Endothelial cell (in vitro differentiated cells): Measurements from ENCODE around the gene RPGRIP1L. TPM values are rescaled to one million over a fixed set of nuclear protein-coding genes. Genes with fewer than 3 reads are reported as not detected.

Source experiments
- DNase-seq: peaks from one replicate; pipeline ENCODE4 v3.0.0; 2021; ENCODE audit warnings: low spot score
- H3K27ac Mint-ChIP-seq: one replicate; pipeline ENCODE4 v1.8.0; 2021; ENCODE audit warnings: mixed read lengths, inconsistent platforms; ENCODE audit not compliant: unreplicated experiment
- H3K27me3 Mint-ChIP-seq: one replicate; pipeline ENCODE4 v1.8.0; 2021; ENCODE audit warnings: mild to moderate bottlenecking, moderate library complexity, mixed read lengths, inconsistent platforms; ENCODE audit not compliant: unreplicated experiment
- H3K36me3 Mint-ChIP-seq: one replicate; pipeline ENCODE4 v1.8.0; 2021; ENCODE audit warnings: mild to moderate bottlenecking, low read depth, mixed read lengths, inconsistent platforms; ENCODE audit not compliant: unreplicated experiment
- H3K4me1 Mint-ChIP-seq: one replicate; pipeline ENCODE4 v1.8.0; 2021; ENCODE audit warnings: mild to moderate bottlenecking, mixed read lengths, inconsistent platforms; ENCODE audit not compliant: unreplicated experiment
- H3K4me3 Mint-ChIP-seq: one replicate; pipeline ENCODE4 v1.8.0; 2021; ENCODE audit warnings: mild to moderate bottlenecking, mixed read lengths, inconsistent platforms; ENCODE audit not compliant: unreplicated experiment
- H3K9me3 Mint-ChIP-seq: one replicate; pipeline ENCODE4 v1.8.0; 2021; ENCODE audit warnings: mixed read lengths, inconsistent platforms; ENCODE audit not compliant: unreplicated experiment
- total RNA-seq: library from RNA; stranded (reverse); fragmentation: NEBNext Ultra II Directional; extraction: Animal tissue kit (Norgen Biotek cat#: 25700); gene quantifications from one replicate; pipeline ENCODE4 v1.2.1, GENCODE V29; 2021; ENCODE audit not compliant: unreplicated experiment
- TF ChIP-seq, protein P1 (sequence below): fragments of 200-600 bp; sonication (generic); IDR thresholded peaks from one replicate; pipeline ENCODE4 v1.5.0; 2021; ENCODE audit warnings: antibody characterized with exemption; ENCODE audit not compliant: unreplicated experiment

RPGRIP1L gene
- total RNA-seq, 1 donor from 2014 or later: 9.0 TPM

DNA sequence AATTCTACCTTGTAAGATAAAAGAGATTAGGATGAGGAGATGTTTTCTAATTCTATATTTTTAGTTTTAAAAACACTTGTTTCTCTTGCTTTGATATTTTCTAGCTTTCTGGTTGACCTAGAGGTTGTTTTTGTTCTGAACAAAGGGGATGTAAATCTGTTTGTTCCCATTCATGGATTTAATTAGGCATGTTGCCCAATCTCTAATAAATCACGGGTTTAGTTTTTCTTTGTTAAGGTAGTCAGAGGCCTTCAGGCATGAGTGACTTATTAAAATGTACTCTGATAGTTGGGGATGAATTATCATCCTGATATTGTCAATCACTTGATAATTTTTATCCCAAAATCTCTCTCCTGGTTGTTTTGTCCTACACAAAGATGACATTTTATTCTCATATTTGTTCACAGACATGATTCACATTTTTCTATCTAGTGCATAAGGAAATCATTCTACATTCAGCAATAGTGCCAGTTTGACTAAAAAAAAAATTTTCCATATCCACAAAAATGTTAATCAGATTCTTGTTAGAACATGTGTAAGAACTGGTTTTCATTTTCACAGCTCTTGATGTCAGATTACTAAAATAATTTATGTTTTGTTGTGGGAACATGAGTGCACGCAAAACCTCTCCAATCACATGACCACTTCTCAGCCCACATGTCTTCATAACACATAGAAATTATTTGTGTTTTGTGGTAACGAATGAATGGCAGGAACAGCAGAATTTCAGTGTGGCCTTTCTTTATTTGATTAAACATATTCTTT lies 105.0 kb downstream of the RPGRIP1L start:
- Mint-ChIP-seq H3K36me3 (no peaks in the 10 kb centered on the region), H3K9me3 (no peaks in the 10 kb centered on the region), H3K27ac (no peak overlapping the region), H3K4me3 (no peak overlapping the region), H3K4me1 (no peaks in the 10 kb centered on the region), H3K27me3 (peaks cover 2% of the 10 kb centered on the region)
- TF ChIP-seq, protein P1, sequence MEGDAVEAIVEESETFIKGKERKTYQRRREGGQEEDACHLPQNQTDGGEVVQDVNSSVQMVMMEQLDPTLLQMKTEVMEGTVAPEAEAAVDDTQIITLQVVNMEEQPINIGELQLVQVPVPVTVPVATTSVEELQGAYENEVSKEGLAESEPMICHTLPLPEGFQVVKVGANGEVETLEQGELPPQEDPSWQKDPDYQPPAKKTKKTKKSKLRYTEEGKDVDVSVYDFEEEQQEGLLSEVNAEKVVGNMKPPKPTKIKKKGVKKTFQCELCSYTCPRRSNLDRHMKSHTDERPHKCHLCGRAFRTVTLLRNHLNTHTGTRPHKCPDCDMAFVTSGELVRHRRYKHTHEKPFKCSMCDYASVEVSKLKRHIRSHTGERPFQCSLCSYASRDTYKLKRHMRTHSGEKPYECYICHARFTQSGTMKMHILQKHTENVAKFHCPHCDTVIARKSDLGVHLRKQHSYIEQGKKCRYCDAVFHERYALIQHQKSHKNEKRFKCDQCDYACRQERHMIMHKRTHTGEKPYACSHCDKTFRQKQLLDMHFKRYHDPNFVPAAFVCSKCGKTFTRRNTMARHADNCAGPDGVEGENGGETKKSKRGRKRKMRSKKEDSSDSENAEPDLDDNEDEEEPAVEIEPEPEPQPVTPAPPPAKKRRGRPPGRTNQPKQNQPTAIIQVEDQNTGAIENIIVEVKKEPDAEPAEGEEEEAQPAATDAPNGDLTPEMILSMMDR: no peak
- no peak for DNase-seq

DNA sequence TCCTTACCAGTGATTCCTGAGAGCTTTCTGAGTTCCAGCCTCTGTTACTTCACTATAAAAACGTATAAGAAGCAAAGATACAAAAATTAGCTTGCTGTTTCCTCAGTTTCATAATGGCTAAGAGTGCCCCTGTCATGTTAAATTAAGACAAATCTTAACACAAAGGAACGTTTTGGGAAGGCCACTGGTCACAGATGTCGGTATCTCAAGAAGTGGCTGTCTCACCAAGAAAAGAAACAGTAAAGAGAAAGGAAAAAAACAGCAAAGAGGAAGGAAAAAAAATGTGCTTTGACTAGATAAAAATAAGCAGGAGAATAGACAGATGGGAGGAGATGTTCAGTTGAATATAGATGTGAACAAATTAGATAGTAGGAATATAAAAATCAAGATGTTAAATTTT lies 105.9 kb downstream of the RPGRIP1L start:
- no peaks in the 10 kb centered on the region for H3K9me3 Mint-ChIP-seq
- TF ChIP-seq, protein P1: no peak

DNA sequence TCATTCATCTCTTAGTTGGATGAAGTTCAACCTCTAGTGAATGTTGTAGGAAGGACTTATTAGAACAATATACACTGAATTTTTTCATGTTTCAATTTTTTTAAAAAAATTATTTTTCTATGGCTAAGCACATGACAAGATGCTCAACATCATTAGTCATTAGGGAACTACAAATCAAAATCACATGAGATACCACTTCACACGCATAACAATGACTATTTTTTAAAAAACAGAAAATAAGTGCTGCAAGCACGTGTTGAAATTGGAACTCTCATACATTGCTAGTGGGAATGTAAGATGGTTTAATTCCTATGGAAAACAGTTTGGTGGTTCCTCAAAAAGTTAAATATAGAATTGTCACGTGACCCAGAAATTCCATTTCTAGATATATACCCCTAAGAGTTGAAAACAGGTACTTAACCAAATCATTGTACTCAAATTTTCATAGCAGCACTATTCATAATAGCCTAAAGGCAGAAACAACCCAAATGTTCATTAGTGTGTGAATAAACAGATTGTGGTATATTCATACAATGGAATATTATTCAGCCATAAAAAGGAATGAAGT lies 115.5 kb downstream of the RPGRIP1L start:
- Mint-ChIP-seq H3K4me1 (no peaks in the 10 kb centered on the region), H3K4me3 (no peak overlapping the region), H3K9me3 (no peaks in the 10 kb centered on the region), H3K36me3 (no peaks in the 10 kb centered on the region), H3K27ac (no peak overlapping the region), H3K27me3 (no peaks in the 10 kb centered on the region)
- DNase-seq: no peak
- TF ChIP-seq, protein P1: no peak

More for the DNA sequence above, 105.9 kb downstream of the RPGRIP1L start:
- Mint-ChIP-seq H3K27ac (no peak overlapping the region), H3K36me3 (no peaks in the 10 kb centered on the region), H3K27me3 (no peaks in the 10 kb centered on the region), H3K4me1 (no peaks in the 10 kb centered on the region), H3K4me3 (no peak overlapping the region)
- no peak for DNase-seq

DNA sequence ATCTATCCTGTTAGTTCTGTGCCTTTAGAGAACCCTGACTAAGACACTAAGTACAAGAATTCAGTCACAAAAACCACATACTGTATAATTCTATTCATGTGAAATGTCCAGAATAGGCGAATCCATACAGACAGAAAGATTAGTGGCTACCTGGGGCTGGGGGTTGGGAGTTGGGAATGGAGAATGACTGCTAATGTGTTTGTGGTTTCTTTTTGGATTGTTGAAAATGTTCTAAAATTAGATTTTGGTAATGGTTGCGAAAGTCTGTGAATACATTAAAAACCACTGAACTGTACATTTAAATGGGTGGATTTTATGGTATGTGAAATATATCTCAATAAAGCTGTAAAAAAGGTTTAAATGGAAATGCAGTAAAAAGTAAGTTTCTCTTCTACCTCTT lies 120.3 kb downstream of the RPGRIP1L start:
- no peak for DNase-seq
- TF ChIP-seq, protein P1: no peak
- H3K9me3 Mint-ChIP-seq: no peaks in the 10 kb centered on the region
- H3K4me1 Mint-ChIP-seq: no peaks in the 10 kb centered on the region
- H3K36me3 Mint-ChIP-seq: no peaks in the 10 kb centered on the region
- H3K4me3 Mint-ChIP-seq: no peak overlapping the region
- no peaks in the 10 kb centered on the region for H3K27me3 Mint-ChIP-seq
- H3K27ac Mint-ChIP-seq: no peak overlapping the region

DNA sequence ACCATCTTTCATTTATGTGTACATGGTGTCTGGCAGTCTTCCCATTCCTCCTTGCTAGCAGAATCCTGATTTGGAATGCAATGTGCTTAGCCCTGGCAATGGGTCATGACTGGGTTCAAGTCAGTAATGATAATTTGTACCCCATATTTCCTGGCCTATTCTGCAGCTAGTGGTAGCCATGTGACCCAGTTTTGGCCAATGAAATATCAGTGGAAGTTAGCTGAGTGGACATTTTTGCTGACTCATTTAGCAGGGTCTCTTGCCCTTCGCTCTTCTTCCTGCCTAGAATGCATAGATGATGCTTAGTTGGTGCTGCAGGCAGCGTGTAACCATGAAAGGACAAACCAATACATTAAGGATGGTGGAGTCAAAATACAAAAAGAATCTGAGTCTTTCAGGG lies 121.9 kb downstream of the RPGRIP1L start:
- no peaks in the 10 kb centered on the region for H3K27me3 Mint-ChIP-seq
- TF ChIP-seq, protein P1: no peak
- no peaks in the 10 kb centered on the region for H3K36me3 Mint-ChIP-seq
- DNase-seq: no peak
- H3K27ac Mint-ChIP-seq: no peak overlapping the region
- H3K4me1 Mint-ChIP-seq: no peaks in the 10 kb centered on the region
- H3K9me3 Mint-ChIP-seq: no peaks in the 10 kb centered on the region
- H3K4me3 Mint-ChIP-seq: no peak overlapping the region
